Calu3 (cell line): Measurements from ENCODE around the gene GOLT1B. TPM values are rescaled to one million over a fixed set of nuclear protein-coding genes. Genes with fewer than 3 reads are reported as not detected.

Source experiments
- BruUV-seq: library from RNA; stranded (reverse); fragments of 400-500 nt; replicated peaks from 2 replicates; lab custom pipeline; 2021; lab: Mats Ljungman, UMichigan
- CTCF ChIA-PET: fragments of 300-600 bp; sonication (Branson Sonifier 250); formaldehyde crosslinking; loops from one replicate; lab custom pipeline; 2022; ENCODE audit warnings: antibody characterized with exemption; lab: Charles Lee
- DNase-seq: peaks from one replicate; pipeline ENCODE4 v3.0.0; 2022
- H3K27ac Mint-ChIP-seq: one replicate; pipeline ENCODE4 v1.8.0; 2022; ENCODE audit warnings: mixed read lengths; ENCODE audit not compliant: unreplicated experiment
- H3K27me3 Mint-ChIP-seq: one replicate; pipeline ENCODE4 v1.8.0; 2022; ENCODE audit warnings: mixed read lengths; ENCODE audit not compliant: unreplicated experiment
- H3K36me3 Mint-ChIP-seq: one replicate; pipeline ENCODE4 v1.8.0; 2022; ENCODE audit warnings: mild to moderate bottlenecking, moderate library complexity, mixed read lengths; ENCODE audit not compliant: insufficient read depth, unreplicated experiment
- H3K4me1 Mint-ChIP-seq: one replicate; pipeline ENCODE4 v1.8.0; 2022; ENCODE audit warnings: mild to moderate bottlenecking, low read depth, mixed read lengths; ENCODE audit not compliant: unreplicated experiment
- H3K4me3 Mint-ChIP-seq: one replicate; pipeline ENCODE4 v1.8.0; 2022; ENCODE audit warnings: mild to moderate bottlenecking, low read depth, moderate library complexity, mixed read lengths; ENCODE audit not compliant: unreplicated experiment
- H3K9me3 Mint-ChIP-seq: one replicate; pipeline ENCODE4 v1.8.0; 2022; ENCODE audit warnings: low read depth, mixed read lengths; ENCODE audit not compliant: unreplicated experiment
- intact Hi-C: fragments of 100-400 bp; cut with micrococcal nuclease; formaldehyde crosslinking; loops from one replicate; pipeline ENCODE4 v1.10.0; 2022; ENCODE audit not compliant: unreplicated experiment
- total RNA-seq: library from RNA; stranded (reverse); gene quantifications from 2 replicates; pipeline ENCODE4 v1.2.3, GENCODE V29; 2022
- TF ChIP-seq, protein P1 (sequence below): fragments of 200-600 bp; IDR thresholded peaks from one replicate; pipeline ENCODE4 v1.8.0; 2022; ENCODE audit warnings: antibody characterized with exemption; ENCODE audit not compliant: unreplicated experiment

The GOLT1B gene
- total RNA-seq, 1 experiment from 2014 or later, result 30.7 TPM

DNA sequence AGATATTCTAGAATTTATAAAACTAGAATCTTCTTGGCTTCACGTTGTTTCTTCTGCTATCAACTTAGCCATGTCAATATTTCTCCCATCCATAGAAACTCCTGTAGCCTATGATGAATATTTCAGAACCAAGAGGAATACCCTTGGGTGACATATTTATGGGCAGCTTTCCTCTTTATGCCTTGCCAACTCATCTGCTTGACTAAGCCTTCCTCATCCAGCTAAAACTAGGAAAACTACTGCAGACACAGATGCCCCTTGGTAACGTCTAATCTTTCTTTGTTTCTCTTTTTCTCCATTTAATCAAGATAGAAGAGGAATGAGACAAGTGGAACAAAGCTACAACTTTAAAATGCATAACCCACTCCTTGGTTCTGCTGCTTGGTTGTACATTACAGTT lies 6.3 kb downstream of the GOLT1B start:
- DNase-seq, result no peak
- CTCF ChIA-PET, result no interaction called here
- no peaks in the 10 kb centered on the region for H3K36me3 Mint-ChIP-seq
- H3K4me3 Mint-ChIP-seq, result no peak overlapping the region
- no peaks in the 10 kb centered on the region for H3K27me3 Mint-ChIP-seq
- BruUV-seq, result no TSS peak
- intact Hi-C loops, result loop anchor here (10.0 kb wide), 1 partner anchor 177 kb away; no protein-coding TSS in a partner anchor
- no peaks in the 10 kb centered on the region for H3K9me3 Mint-ChIP-seq
- peaks cover 4% of the 10 kb centered on the region for H3K4me1 Mint-ChIP-seq
- no peak overlapping the region for H3K27ac Mint-ChIP-seq
- TF ChIP-seq, protein P1, sequence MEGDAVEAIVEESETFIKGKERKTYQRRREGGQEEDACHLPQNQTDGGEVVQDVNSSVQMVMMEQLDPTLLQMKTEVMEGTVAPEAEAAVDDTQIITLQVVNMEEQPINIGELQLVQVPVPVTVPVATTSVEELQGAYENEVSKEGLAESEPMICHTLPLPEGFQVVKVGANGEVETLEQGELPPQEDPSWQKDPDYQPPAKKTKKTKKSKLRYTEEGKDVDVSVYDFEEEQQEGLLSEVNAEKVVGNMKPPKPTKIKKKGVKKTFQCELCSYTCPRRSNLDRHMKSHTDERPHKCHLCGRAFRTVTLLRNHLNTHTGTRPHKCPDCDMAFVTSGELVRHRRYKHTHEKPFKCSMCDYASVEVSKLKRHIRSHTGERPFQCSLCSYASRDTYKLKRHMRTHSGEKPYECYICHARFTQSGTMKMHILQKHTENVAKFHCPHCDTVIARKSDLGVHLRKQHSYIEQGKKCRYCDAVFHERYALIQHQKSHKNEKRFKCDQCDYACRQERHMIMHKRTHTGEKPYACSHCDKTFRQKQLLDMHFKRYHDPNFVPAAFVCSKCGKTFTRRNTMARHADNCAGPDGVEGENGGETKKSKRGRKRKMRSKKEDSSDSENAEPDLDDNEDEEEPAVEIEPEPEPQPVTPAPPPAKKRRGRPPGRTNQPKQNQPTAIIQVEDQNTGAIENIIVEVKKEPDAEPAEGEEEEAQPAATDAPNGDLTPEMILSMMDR, result no peak

DNA sequence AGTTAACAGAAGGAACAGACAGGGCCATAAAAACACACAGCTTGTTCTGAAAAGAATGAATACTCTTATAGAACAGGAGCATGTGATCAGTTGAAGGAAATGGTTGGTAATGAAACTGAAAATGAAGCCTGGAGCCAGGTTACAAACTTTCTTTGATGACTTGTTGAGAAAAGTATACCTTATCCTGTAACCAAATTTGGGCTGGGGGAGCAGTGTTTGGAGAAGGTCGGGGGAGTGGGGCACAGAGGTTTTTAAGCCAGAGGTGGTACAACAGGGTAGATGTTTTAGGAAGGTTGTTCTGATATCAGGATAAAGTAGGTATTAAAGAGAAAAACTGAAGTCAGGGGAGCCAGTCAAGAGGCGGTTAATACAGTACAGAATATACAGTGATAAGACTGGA lies 8.2 kb downstream of the GOLT1B start:
- H3K27me3 Mint-ChIP-seq, result no peaks in the 10 kb centered on the region
- CTCF ChIA-PET, result no interaction called here
- H3K9me3 Mint-ChIP-seq, result no peaks in the 10 kb centered on the region
- TF ChIP-seq, protein P1, result no peak
- H3K4me3 Mint-ChIP-seq, result no peak overlapping the region
- H3K27ac Mint-ChIP-seq, result no peak overlapping the region
- H3K36me3 Mint-ChIP-seq, result no peaks in the 10 kb centered on the region
- DNase-seq, result no peak
- BruUV-seq, result no TSS peak
- intact Hi-C loops, result loop anchor here (10.0 kb wide), 1 partner anchor 175 kb away; no protein-coding TSS in a partner anchor
- H3K4me1 Mint-ChIP-seq, result no peaks in the 10 kb centered on the region

GRCh38 chr12:21516281-21516680 lies 14.7 kb downstream of the GOLT1B start:
- Mint-ChIP-seq H3K27me3 (no peaks in the 10 kb centered on the region), H3K4me3 (no peak overlapping the region), H3K4me1 (no peaks in the 10 kb centered on the region), H3K27ac (no peak overlapping the region), H3K9me3 (no peaks in the 10 kb centered on the region), H3K36me3 (peaks cover 5% of the 10 kb centered on the region)
- DNase-seq, result no peak
- intact Hi-C loops, result no loop called here
- CTCF ChIA-PET, result no interaction called here
- no TSS peak for BruUV-seq
- TF ChIP-seq, protein P1, result no peak

DNA sequence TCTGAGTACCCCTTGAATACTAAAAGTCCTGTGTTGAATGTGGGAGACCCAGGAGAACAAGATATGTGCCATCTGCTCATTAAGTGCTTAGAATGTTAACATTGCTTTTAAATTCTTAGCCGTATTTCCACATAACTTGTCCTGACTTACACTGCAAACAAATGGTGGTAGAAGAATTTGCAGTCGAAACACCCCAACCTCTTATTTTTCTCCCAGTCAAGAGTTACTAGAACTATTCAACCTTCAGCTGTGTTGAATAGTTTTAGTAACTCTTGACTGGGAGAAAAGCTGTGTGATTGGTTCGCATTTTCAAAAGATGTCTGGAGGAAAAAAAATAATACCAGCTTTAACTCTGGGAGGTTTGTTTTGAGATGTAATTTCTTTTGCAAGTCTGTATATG lies 16.9 kb downstream of the GOLT1B start:
- Mint-ChIP-seq H3K4me3 (no peak overlapping the region), H3K36me3 (peaks cover 5% of the 10 kb centered on the region), H3K27me3 (no peaks in the 10 kb centered on the region), H3K4me1 (no peaks in the 10 kb centered on the region), H3K9me3 (no peaks in the 10 kb centered on the region), H3K27ac (no peak overlapping the region)
- BruUV-seq, result no TSS peak
- DNase-seq, result no peak
- CTCF ChIA-PET, result no interaction called here
- intact Hi-C loops, result no loop called here
- TF ChIP-seq, protein P1, result no peak
